CD4-positive, alpha-beta T cell treated with Interleukin-4 for 4 hours (primary cell): ENCODE results near the gene ZNF263.
A peak's percentile ranks its signal among the peaks of the same experiment; 100 is the strongest.

ENCODE experiments used
- DNase-seq: peaks from one replicate; pipeline ENCODE4 v3.0.0-alpha.2; 2020

Gene ZNF263

DNA sequence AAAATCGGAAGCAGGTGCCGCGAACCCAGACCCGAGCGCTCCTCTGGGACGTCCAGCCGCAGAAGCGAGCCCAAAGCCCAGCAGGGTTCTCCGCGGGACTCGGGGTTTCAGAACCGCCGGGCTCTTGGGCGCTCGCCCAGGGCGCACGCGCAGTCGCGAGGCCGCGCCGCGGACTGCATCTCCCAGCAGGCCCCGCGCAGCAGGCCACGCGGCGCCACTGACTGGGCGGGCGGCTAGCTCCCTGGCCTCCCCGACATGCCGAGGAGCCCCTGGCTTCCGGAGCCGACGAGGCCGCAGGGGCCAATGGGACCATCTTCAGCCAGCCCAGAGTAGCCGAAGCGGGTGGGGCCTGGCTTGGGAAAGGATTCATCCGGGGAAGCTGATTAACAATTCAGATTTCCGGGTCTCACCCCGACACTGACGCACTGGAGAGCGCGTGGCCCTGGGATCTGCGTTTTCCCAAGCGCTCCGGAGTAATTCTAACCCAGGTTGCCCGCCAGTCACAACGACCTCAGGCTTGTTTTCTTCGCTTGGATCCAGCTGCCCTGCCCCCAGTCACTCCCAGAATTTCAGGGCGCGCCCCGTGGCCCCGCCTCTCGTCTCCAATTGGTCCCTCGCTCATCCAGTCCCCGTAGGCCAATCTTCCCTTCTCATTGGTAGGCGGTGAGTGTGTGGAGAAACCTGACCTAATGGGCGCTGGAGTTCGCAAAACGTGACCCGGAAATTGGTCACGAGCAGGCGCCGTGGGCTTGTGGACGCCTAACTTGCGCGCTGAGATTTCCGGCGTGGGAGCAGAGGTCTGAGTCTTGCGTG is at the start of gene ZNF263:
ZNF263 (plus strand) TSS at position 762 of the 813 bp plus-strand sequence. CDS start 328 bp downstream, outside the sequence.
- DNase-seq = peak; percentile 96

- no peak for DNase-seq
Observed at GRCh38 chr16:3234543-3234856, 48.8 kb upstream of the ZNF263 start.

DNA sequence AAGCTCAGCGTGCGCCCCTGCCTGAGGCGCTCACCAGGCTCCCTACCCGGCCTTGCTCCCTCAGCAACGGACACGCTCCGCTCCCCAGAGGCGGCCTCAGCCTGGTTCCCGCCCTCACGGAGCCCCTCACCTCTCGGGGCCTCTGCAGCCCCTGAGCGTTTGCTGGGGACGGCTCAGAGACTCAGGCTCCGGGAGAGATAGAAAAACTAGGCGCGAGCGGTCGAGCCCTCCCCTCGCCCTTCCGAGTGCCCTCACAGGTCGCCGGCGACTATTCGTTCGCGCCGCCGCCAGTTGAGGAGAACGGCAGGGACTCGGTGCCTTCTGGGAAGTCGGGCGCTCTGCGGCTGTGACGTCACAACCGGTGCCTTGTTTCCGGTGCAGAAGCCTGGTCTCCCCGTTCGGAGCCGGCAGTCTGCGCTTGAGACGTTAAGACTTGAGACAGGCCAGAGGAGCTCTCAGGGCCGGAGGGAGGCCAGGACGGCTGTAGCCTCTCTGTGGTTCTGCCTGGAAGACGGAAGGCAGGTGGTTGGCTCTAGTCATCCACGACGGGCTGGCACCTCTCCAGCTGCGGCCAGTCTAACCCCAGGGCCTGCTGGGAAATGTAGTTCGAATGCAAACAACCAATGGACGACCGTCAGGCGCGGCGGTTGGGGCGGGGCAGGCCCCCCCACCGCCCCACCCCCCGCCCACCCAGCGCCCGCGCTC is 48.3 kb upstream of the ZNF263 start, which contains the start of gene ZNF200:
ZNF200 (minus strand) TSS at position 302 of the 705 bp plus-strand sequence. CDS start 1,403 bp downstream, outside the sequence.
- peak; percentile 88 for DNase-seq

DNA sequence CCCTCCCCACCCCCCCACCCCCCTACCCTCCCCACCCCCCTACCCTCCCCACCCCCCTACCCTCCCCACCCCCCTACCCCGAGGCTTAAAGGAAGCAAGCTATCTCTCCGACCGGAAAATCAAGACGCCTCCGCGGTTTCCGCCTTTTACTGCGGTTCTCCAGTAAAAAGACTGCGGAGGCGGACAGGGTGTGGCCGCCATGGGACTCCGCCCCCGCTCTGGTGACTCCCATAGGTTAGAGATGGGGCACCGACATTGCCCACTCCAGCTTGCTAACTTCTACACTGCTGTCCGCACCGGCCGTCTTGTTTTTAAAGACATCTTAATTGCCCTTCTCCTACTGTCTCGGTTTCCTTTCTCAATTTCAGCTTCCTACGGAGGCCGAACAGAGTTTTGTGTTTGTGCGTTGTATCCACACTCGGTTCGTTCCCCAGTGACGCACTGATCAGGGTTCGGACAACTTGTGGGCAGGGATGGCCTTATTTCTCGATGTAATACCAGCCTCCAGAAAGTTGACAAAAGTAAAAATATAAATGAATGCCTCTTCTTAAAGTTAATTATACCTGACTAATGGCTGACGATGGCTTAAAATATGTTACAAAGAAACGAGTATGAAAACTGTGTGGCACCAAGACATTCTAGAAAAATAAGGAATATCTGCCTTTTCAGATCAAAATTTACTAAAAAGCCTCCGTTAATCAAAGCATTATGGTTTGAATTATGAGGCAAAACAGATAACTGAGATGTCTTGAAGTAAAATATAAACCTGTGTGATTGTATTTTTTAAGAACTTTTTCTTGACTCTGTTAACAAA is 47.2 kb upstream of the ZNF263 start:
- peak; percentile 20 for DNase-seq

- DNase-seq = no peak
Observed at GRCh38 chr16:3241761-3242160, 41.5 kb upstream of the ZNF263 start.

- DNase-seq = no peak
Observed at GRCh38 chr16:3242709-3243108, 40.6 kb upstream of the ZNF263 start.

DNA sequence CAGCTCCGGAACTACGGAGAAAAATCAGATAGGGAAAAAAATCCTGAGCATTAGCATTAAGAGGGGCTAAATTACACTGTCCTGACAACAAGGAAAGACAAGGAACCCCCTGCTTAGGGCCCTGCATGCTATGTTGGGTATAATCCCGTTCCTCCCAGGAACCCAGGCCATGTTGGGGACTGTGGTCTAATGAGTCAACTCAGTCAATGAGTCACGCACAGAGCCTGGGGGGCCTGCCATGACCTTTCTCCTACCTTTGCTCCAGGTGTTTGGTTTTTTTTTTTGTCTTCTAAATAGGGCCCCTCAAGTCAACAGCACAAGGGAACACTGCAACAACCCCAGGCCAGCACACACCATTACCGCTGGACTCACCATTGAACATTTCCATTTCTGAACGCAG is 39.4 kb upstream of the ZNF263 start:
- no peak for DNase-seq

DNA sequence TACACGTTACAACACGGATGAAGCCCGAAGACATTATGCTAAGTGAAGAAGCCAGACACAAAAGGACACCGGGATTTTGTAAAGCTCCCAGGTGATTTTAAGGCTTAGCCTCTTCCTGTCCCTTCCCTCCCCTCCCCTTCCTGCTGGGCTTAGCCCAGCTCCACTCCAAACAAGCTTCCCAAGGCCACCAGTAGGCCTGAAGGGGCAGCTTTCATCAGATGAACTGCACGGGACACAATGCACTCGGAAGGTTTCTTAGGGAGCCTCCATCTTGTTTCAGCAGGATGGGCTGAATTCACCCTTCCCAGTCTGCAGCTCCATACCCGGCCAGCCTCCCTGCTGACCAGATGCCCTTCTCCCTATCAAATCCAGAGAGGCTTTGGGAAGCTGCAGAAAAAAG is 37.3 kb upstream of the ZNF263 start:
- no peak for DNase-seq

DNA sequence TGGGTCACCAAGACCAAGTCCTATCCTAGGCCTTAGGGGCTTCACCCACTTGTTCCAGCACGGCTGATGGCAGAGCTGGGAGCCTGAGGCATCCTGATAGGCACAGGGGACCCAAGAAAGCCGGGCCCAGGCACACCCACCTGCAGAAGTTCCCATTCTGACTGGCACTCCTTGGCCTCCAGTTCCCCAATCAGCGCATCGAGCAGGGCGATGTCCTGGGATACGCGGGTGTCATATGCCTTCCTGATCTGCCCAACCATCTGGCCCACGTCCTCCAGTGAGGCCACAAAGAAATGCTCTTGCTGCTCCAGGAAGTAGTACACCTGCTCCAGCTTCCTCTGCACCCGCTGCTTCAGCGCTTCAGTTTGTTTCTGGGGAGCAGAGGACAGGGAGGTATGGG is 36.4 kb upstream of the ZNF263 start:
- no peak for DNase-seq

DNA sequence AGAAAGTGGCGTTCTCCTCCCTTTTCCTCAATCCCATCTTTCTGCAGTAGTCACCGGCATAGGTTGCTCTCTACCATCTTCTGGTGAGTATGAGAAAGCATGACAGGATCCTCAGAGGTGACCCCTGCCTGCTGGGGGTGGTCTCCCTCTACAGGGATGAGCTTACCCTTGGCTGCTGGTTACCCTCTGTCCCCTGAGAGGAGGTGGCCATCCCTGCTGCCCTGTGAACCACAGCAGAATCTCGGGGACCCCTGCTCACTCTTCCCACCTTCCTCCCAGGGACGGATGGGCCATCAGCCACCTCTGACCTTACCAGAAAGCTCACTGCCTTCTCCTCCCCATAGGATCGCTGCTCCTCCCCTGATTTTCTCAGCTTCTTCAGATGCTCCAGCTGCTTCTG is 34.7 kb upstream of the ZNF263 start:
- DNase-seq = no peak

GRCh38 chr16:3249020-3249419 is 34.3 kb upstream of the ZNF263 start:
- no peak for DNase-seq

DNA sequence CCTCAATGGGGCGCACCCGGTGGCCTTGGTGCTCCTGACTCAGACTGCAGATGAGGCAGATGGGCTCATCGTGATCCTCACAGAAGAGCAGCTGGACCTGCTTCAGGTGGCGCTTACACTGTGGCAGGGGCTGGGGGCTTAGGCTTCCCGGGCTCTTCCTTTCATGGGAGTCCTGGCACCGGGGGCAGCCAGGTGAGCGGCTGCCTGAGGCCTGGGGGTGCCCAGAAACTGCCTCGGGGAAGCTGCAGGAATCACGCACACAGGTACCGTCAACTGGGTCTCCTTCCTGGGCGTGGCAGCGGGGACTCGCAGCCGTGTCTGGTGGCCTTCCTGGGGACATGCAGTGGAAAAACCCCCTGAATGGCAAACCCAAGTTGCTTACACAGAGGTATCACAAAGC is 33.8 kb upstream of the ZNF263 start:
- no peak for DNase-seq

- no peak for DNase-seq
Observed at GRCh38 chr16:3252967-3253366, 30.3 kb upstream of the ZNF263 start.

DNA sequence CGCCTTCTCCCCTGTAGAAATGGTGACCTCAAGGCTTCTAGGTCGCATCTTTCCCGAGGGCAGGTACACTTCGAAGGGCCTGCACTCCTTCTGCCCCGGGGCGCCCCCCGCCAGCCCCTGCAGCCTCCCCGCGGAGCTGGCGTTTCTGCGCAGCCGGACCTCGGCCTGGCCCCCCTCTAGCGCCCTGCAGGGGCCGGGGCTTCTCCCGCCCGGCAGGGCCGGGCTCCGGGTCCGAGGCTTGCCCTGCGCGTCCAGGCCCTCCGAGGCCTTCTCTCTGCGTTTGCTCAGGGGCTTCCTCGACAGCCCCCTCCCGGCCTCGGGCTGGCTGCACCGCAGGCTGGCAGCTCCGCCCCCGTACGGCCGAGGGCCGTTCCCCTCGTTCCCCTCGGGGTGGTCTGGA is 29.0 kb upstream of the ZNF263 start:
- DNase-seq = no peak

GRCh38 chr16:3256146-3256865 is 27.0 kb upstream of the ZNF263 start, which contains the start of gene MEFV:
TSS of gene MEFV (minus strand) at chr16:3256633. CDS start at chr16:3256587, 46 bp downstream.
- DNase-seq = peak; percentile 18

DNA sequence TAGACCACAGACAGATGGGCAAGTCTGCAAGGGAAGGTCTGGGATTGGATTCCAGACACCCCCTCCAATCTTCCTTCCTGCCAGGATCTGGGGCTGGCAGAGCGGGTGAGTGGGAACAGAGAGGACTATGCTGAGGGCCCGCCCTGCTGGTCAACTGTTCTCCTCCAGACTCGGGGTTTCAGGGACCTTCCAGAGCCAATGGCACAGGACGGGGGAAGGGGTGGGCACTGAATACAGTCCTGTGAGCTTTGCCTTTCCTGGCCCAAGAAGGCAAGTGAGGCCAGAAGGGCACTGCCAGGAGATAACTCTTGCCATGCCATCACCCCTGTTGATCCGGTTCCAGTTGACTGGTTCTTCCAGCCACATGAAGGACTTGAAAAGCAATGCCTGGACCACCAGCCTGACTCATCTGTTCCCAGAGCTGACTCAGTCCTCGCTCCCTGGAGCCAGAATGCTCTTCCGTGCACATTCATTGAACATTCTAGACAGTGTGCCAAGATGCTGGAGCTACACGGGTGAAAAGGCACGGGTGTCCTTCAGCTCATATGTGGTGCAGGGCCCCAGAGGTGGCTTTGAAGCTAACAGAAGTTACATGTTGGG is 26.3 kb upstream of the ZNF263 start:
- no peak for DNase-seq

DNA sequence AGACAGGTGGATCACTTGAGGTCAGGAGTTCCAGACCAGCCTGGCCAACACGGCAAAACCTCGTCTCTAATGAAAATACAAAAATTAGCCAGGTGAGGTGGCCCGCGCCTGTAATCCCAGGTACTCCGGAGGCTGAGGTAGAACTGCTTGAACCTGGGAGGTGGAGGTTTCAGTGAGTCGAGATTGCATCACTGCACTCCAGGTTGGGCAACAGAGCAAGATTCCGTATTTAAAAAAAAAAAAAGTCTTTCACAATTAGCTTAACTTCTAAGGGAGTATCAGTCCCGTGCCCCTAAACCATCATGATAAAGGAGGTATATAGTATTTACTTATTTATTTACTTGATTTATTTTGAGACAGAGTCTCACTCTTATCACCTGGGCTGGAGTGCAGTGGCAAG is 23.5 kb upstream of the ZNF263 start:
- no peak for DNase-seq

DNA sequence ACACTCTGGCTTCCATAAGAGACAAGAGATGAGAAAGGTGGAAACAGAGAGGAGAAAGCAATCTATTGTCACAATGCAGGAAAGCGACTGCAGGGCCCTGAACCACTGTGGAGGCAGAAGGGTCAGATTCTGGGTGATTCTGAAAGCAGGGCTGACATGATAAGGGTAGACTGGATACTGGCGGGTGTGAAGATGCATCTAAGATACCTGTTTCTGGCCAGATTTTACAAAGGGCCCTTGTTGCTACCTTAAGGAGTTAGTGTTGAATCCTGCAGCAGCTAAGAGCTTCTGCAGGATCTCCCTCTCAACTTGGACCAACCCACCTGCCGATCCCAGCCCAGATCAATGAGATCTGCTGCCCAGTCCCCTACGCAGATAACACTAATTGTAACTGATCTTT is 20.8 kb upstream of the ZNF263 start:
- no peak for DNase-seq

GRCh38 chr16:3264137-3265036 is 18.9 kb upstream of the ZNF263 start:
- peak; percentile 98 for DNase-seq

GRCh38 chr16:3266873-3267537 is 16.3 kb upstream of the ZNF263 start:
- DNase-seq = peak; percentile 15

GRCh38 chr16:3268294-3268693 is 15.0 kb upstream of the ZNF263 start:
- no peak for DNase-seq
